Neural progenitor cell (in vitro differentiated cells): ENCODE measurements around the gene MAP7D1.

Source experiments
- CTCF ChIP-seq: fragments of 200-600 bp; sonication (generic); IDR thresholded peaks from 2 replicates; pipeline ENCODE4 v1.5.1; 2017; ENCODE audit warnings: antibody characterized with exemption, mild to moderate bottlenecking
- EZH2 ChIP-seq: fragments of 200-600 bp; sonication (generic); IDR thresholded peaks from 2 replicates; pipeline ENCODE4 v1.6.1; 2017; ENCODE audit warnings: antibody characterized with exemption, mild to moderate bottlenecking, moderate library complexity

- TF ChIP-seq CTCF (no peak), EZH2 (no peak)
Measured at GRCh38 chr1:36168514-36168913, 12.6 kb downstream of the MAP7D1 start.
